GM23338 (cell line): Measurements from ENCODE around the gene CRISPLD2. TPM values are rescaled to one million over a fixed set of nuclear protein-coding genes. Genes with fewer than 3 reads are reported as not detected.

ENCODE experiments used
- ATAC-seq: fragments of 200-7000 bp; cut with Tn5 transposase; 3 replicates; pipeline ENCODE4 v1.9.1; 2020
- DNase-seq: peaks from one replicate; pipeline ENCODE4 v3.0.0-alpha.2; 2015; ENCODE audit warnings: low spot score
- H2AFZ ChIP-seq: fragments of 200-600 bp; sonication (generic); 2 replicates; pipeline ENCODE4 v1.8.0; 2016; ENCODE audit warnings: antibody characterized with exemption, mild to moderate bottlenecking, moderate library complexity
- H3F3A ChIP-seq: fragments of 200-600 bp; sonication (generic); replicated peaks from 2 replicates; pipeline ENCODE4 v1.8.0; 2017; ENCODE audit warnings: antibody characterized with exemption, mixed run types, low read depth
- H3K27ac ChIP-seq: fragments of 200-600 bp; sonication (generic); 2 replicates; pipeline ENCODE4 v1.6.1; 2016; ENCODE audit warnings: low read depth
- H3K27me3 ChIP-seq: fragments of 200-600 bp; sonication (generic); 2 replicates; pipeline ENCODE4 v1.8.0; 2016; ENCODE audit warnings: mild to moderate bottlenecking, mixed run types, moderate library complexity; ENCODE audit not compliant: insufficient read depth
- H3K36me3 ChIP-seq: fragments of 200-600 bp; sonication (generic); 2 replicates; pipeline ENCODE4 v1.8.0; 2016; ENCODE audit warnings: mild to moderate bottlenecking; ENCODE audit not compliant: insufficient read depth
- H3K4me1 ChIP-seq: fragments of 200-600 bp; sonication (generic); 2 replicates; pipeline ENCODE4 v1.8.0; 2016; ENCODE audit warnings: mild to moderate bottlenecking, moderate library complexity; ENCODE audit not compliant: insufficient read depth
- H3K4me2 ChIP-seq: fragments of 200-600 bp; sonication (generic); 2 replicates; pipeline ENCODE4 v1.7.1; 2017; ENCODE audit warnings: mixed run types
- H3K4me3 ChIP-seq: fragments of 200-600 bp; sonication (generic); 2 replicates; pipeline ENCODE4 v1.6.1; 2016; ENCODE audit warnings: mixed run types
- H3K79me2 ChIP-seq: fragments of 200-600 bp; sonication (generic); replicated peaks from 2 replicates; pipeline ENCODE4 v1.8.0; 2017; ENCODE audit warnings: mild to moderate bottlenecking; ENCODE audit not compliant: insufficient read depth
- H3K9me2 ChIP-seq: fragments of 200-600 bp; sonication (generic); 2 replicates; pipeline ENCODE4 v1.8.0; 2017; ENCODE audit not compliant: insufficient read depth
- H4K20me1 ChIP-seq: fragments of 200-600 bp; sonication (generic); replicated peaks from 2 replicates; pipeline ENCODE4 v1.8.0; 2017; ENCODE audit warnings: mild to moderate bottlenecking; ENCODE audit not compliant: insufficient read depth
- H3K27ac Mint-ChIP-seq: 2 replicates; pipeline ENCODE4 v1.8.0; 2020; ENCODE audit warnings: inconsistent platforms, mild to moderate bottlenecking, moderate library complexity, mixed read lengths
- H3K27me3 Mint-ChIP-seq: 3 replicates; pipeline ENCODE4 v1.8.0; 2022; ENCODE audit warnings: low read depth, mild to moderate bottlenecking, moderate library complexity, mixed read lengths, inconsistent platforms; ENCODE audit not compliant: insufficient read depth, poor library complexity
- H3K36me3 Mint-ChIP-seq: 3 replicates; pipeline ENCODE4 v1.8.0; 2021; ENCODE audit warnings: low read depth, mild to moderate bottlenecking, inconsistent platforms, moderate library complexity, mixed read lengths
- H3K4me1 Mint-ChIP-seq: 3 replicates; pipeline ENCODE4 v1.8.0; 2020; ENCODE audit warnings: mild to moderate bottlenecking, inconsistent platforms, mixed read lengths
- H3K4me3 Mint-ChIP-seq: 3 replicates; pipeline ENCODE4 v1.8.0; 2021; ENCODE audit warnings: moderate library complexity, mild to moderate bottlenecking, inconsistent platforms, mixed read lengths
- H3K9me3 Mint-ChIP-seq: 3 replicates; pipeline ENCODE4 v1.8.0; 2020; ENCODE audit warnings: moderate library complexity, mild to moderate bottlenecking, inconsistent platforms, mixed read lengths
- CREB1 ChIP-seq: fragments of 250-450 bp; sonication (Bioruptor Pico); IDR thresholded peaks from 2 replicates; pipeline ENCODE4 v1.5.0; 2020; ENCODE audit warnings: low read depth, mild to moderate bottlenecking, moderate library complexity
- ETS1 ChIP-seq: IDR thresholded peaks from 2 replicates; pipeline ENCODE4 v1.6.1; 2016; ENCODE audit warnings: antibody characterized with exemption
- EZH2 ChIP-seq: fragments of 200-600 bp; sonication (generic); IDR thresholded peaks from one replicate; pipeline ENCODE4 v1.8.0; 2017; ENCODE audit warnings: antibody characterized with exemption, mild to moderate bottlenecking, low read depth; ENCODE audit not compliant: unreplicated experiment
- EZH2phosphoT487 ChIP-seq: fragments of 200-600 bp; sonication (generic); IDR thresholded peaks from one replicate; pipeline ENCODE4 v1.8.1; 2018; ENCODE audit warnings: antibody characterized with exemption; ENCODE audit not compliant: unreplicated experiment
- POLR2AphosphoS5 ChIP-seq: IDR thresholded peaks from 2 replicates; pipeline ENCODE4 v1.6.1; 2016; ENCODE audit warnings: antibody characterized with exemption, low read depth
- REST ChIP-seq: IDR thresholded peaks from one replicate; pipeline ENCODE4 v1.6.1; 2018; ENCODE audit warnings: antibody characterized with exemption; ENCODE audit not compliant: unreplicated experiment
- polyA plus RNA-seq: library from polyadenylated mRNA; unstranded; fragments of >200 nt; fragmentation: Nextera tagmentation; extraction: Ambion mirVana; gene quantifications from 2 replicates; pipeline ENCODE4 v1.2.1, GENCODE V29; 2016
- total RNA-seq: library from RNA; depleted of rRNA; stranded (reverse); fragments of >200 nt; shearing (Covaris generic); gene quantifications from 2 replicates; pipeline ENCODE4 v1.2.3, GENCODE V29; 2014

CRISPLD2 gene
- total and polyA plus RNA-seq, 2 experiments from 2014 or later = 2.6 to 8.3 TPM

DNA sequence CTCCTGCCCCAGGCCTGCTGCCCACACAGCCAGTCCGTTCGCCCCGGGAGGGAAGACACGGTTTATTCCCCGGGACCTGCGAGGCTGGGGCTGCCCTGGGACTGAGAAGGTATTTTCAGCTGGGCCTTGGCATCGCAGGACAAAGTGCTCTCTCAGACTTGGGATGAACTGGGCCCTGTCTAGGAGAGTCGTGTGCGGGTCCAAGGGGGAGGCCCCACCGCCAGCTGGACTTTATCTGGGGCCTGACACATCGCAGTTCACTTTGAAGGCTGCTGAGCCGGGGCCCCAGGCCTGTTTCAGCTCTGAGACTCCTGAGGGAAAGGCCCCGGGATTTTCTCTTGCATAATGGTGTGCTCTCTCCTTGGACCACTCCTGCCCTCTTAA is 6.8 kb downstream of the CRISPLD2 start (continued):
- TF ChIP-seq EZH2 (no peak), EZH2phosphoT487 (no peak), REST (no peak)

DNA sequence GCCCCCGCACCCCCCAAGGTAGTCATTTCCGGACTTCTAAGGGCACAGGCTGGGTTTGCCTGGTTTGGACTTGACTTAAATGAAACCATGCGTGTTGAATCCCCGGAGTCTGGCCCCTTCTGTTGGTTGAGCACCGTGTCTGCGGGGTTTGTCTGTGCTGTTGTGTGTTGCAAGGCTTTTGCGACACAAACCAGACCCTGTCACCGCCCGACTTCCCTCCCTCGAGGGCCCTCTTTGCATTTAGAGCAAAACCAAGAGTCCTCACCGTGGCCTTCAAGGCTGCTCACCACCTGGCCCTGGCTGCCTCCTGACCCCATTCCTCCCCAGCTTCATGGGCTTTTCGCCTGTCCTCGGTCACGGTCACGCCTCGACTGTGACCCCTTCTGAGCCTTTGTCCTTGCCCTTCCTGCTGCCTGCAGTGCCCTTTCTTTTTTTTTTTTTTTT is 7.4 kb downstream of the CRISPLD2 start:
- peaks cover 9% of the 10 kb centered on the region for H3K27me3 Mint-ChIP-seq
- H3K79me2 ChIP-seq = no peaks in the 10 kb centered on the region
- H3K27ac Mint-ChIP-seq = peak overlapping the region; percentile 52; the same call in 1 of the 2 replicates
- no peak overlapping the region for H2AFZ ChIP-seq
- no peak overlapping the region for H3K27ac ChIP-seq
- no peak overlapping the region for H3K4me3 ChIP-seq
- H3K4me2 ChIP-seq = no peak overlapping the region
- H3K36me3 Mint-ChIP-seq = no peaks in the 10 kb centered on the region
- H3K9me3 Mint-ChIP-seq = no peaks in the 10 kb centered on the region
- no peaks in the 10 kb centered on the region for H4K20me1 ChIP-seq
- no peak for DNase-seq
- H3K4me3 Mint-ChIP-seq = no peak overlapping the region
- TF ChIP-seq EZH2phosphoT487 = no peak
- no peak for TF ChIP-seq POLR2AphosphoS5
- TF ChIP-seq CREB1 = no peak
- TF ChIP-seq REST = no peak
- no peak for TF ChIP-seq ETS1
- TF ChIP-seq EZH2 = no peak
- ATAC-seq = no peak; the same call in 2 of the 3 replicates
- no peaks in the 10 kb centered on the region for H3K9me2 ChIP-seq
- H3K27me3 ChIP-seq = no peaks in the 10 kb centered on the region
- H3K4me1 ChIP-seq = no peaks in the 10 kb centered on the region
- no peaks in the 10 kb centered on the region for H3K36me3 ChIP-seq
- H3K4me1 Mint-ChIP-seq = peaks cover 14% of the 10 kb centered on the region
- no peaks in the 10 kb centered on the region for H3F3A ChIP-seq
